Panc1 (cell line): Measurements from ENCODE around the gene EPHA7. TPM values are rescaled to one million over a fixed set of nuclear protein-coding genes. Genes with fewer than 3 reads are reported as not detected.

Experiments
- ATAC-seq: fragments of 200-7000 bp; cut with Tn5 transposase; 2 replicates; pipeline ENCODE4 v1.9.1; 2020; ENCODE audit warnings: mild to moderate bottlenecking, moderate library complexity
- BruUV-seq: library from RNA; stranded (reverse); fragments of 400-500 nt; replicated peaks from 2 replicates; lab custom pipeline; 2021; lab: Mats Ljungman, UMichigan
- CTCF ChIA-PET: fragments of 300-600 bp; sonication (Branson Sonifier 250); formaldehyde crosslinking; loops from one replicate; lab custom pipeline; 2022; ENCODE audit warnings: antibody characterized with exemption; lab: Charles Lee
- POLR2A ChIA-PET: fragments of 300-600 bp; sonication (Branson Sonifier 250); formaldehyde crosslinking; loops from one replicate; lab custom pipeline; 2022; ENCODE audit warnings: antibody characterized with exemption; lab: Charles Lee
- DNase-seq: peaks from one replicate; pipeline ENCODE4 v3.0.0-alpha.2; 2010; ENCODE audit warnings: low read depth, low spot score
- H3K27ac ChIP-seq: 2 replicates; pipeline ENCODE4 v1.5.1; 2011; ENCODE audit warnings: mild to moderate bottlenecking, low read length, inconsistent platforms
- H3K27me3 ChIP-seq: fragments of 200-500 bp; sonication (Bioruptor generic); 2 replicates; pipeline ENCODE4 v1.6.0; 2014; ENCODE audit warnings: low read length, inconsistent platforms; ENCODE audit not compliant: control insufficient read depth, insufficient read depth
- H3K36me3 ChIP-seq: fragments of 200-500 bp; sonication (Bioruptor generic); 2 replicates; pipeline ENCODE4 v1.5.1; 2014; ENCODE audit warnings: inconsistent platforms, mild to moderate bottlenecking, low read length, moderate library complexity; ENCODE audit not compliant: control insufficient read depth, insufficient read depth
- H3K4me1 ChIP-seq: 2 replicates; pipeline ENCODE4 v1.5.1; 2011; ENCODE audit warnings: inconsistent platforms, mild to moderate bottlenecking, low read length, moderate library complexity; ENCODE audit not compliant: control insufficient read depth, insufficient read depth
- H3K4me3 ChIP-seq, 2 experiments: 2 replicates each; pipeline ENCODE4 v1.5.1; 2011 to 2012; ENCODE audit warnings: low read depth in 2 of 2, low read length in 2 of 2, mild to moderate bottlenecking in 2 of 2, inconsistent platforms in 1 of 2, moderate library complexity in 1 of 2
- H3K9me3 ChIP-seq: fragments of 200-500 bp; sonication (Bioruptor generic); 2 replicates; pipeline ENCODE4 v1.5.1; 2014; ENCODE audit warnings: low read depth, mild to moderate bottlenecking, inconsistent platforms, low read length, moderate library complexity; ENCODE audit not compliant: control insufficient read depth, insufficient read depth
- POLR2AphosphoS5 ChIP-seq: IDR thresholded peaks from 2 replicates; pipeline ENCODE4 v1.6.1; 2012; ENCODE audit warnings: mild to moderate bottlenecking, low read depth, low read length, moderate library complexity
- SIN3A ChIP-seq: IDR thresholded peaks from 2 replicates; pipeline ENCODE4 v1.6.1; 2012; ENCODE audit warnings: low read depth, mild to moderate bottlenecking, low read length, moderate library complexity, borderline replicate concordance; ENCODE audit not compliant: insufficient read depth
- TCF7L2 ChIP-seq: IDR thresholded peaks from 2 replicates; pipeline ENCODE4 v1.6.1; 2011; ENCODE audit warnings: mild to moderate bottlenecking, low read depth, low read length, inconsistent platforms
- in situ Hi-C: cut with HindIII; loops from 2 replicates; pipeline ENCODE4 v1.10.0; 2016; ENCODE audit warnings: low sequenced_read_pairs, low pct_unique_long_range_greater_than_20kb
- intact Hi-C: fragments of 100-400 bp; cut with micrococcal nuclease; formaldehyde crosslinking; loops from one replicate; pipeline ENCODE4 v1.10.0; 2022; ENCODE audit not compliant: unreplicated experiment
- total RNA-seq: library from RNA; stranded (reverse); gene quantifications from one replicate; pipeline ENCODE4 v1.2.1, GENCODE V29; 2021; ENCODE audit not compliant: unreplicated experiment
- TF ChIP-seq, protein P1 (sequence below), 2 experiments: IDR thresholded peaks; 2 replicates each; pipeline ENCODE4 v1.6.1; 2011 to 2012; ENCODE audit warnings: low read depth in 2 of 2, control low read depth in 1 of 2, low read length in 1 of 2, mild to moderate bottlenecking in 1 of 2, moderate library complexity in 1 of 2; ENCODE audit not compliant: insufficient read depth in 1 of 2
- TF ChIP-seq, protein P2 (sequence below): fragments of 450-650 bp; IDR thresholded peaks from 2 replicates; pipeline ENCODE4 v1.5.1; 2017; ENCODE audit warnings: mild to moderate bottlenecking

EPHA7 gene
- total RNA-seq, 1 experiment from 2014 or later: 8.6 TPM

DNA sequence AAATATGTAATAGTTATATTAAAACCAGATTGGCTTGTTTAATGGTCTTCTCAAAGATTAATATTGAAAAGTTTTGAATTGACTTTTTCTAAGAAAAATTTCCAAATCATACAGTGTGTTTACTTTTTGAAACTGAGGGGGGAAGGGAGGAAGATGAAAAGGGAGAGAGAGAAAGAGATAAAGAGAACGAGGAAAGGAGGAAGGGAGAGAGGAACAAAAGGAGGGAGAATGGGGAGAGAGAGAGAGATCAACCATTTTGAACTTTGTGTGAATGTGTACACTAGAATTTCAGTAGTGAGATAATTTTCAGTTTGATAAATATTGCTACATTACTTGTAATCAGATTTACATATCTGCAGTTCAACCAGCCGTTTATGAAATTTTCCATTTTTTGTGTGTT, 124.5 kb downstream of the EPHA7 start:
- no peak overlapping the region for H3K27ac ChIP-seq
- in situ Hi-C loops: no loop called here
- no peaks in the 10 kb centered on the region for H3K36me3 ChIP-seq
- no peaks in the 10 kb centered on the region for H3K9me3 ChIP-seq
- H3K27me3 ChIP-seq: no peaks in the 10 kb centered on the region
- H3K4me1 ChIP-seq: no peaks in the 10 kb centered on the region
- ATAC-seq (no peak), DNase-seq (no peak)
- H3K4me3 ChIP-seq: no peak overlapping the region
- ChIA-PET POLR2A (no interaction called here), CTCF (no interaction called here)
- intact Hi-C loops: no loop called here
- no TSS peak for BruUV-seq
- TF ChIP-seq POLR2AphosphoS5 (no peak), TCF7L2 (no peak), SIN3A (no peak)
- TF ChIP-seq, protein P1, sequence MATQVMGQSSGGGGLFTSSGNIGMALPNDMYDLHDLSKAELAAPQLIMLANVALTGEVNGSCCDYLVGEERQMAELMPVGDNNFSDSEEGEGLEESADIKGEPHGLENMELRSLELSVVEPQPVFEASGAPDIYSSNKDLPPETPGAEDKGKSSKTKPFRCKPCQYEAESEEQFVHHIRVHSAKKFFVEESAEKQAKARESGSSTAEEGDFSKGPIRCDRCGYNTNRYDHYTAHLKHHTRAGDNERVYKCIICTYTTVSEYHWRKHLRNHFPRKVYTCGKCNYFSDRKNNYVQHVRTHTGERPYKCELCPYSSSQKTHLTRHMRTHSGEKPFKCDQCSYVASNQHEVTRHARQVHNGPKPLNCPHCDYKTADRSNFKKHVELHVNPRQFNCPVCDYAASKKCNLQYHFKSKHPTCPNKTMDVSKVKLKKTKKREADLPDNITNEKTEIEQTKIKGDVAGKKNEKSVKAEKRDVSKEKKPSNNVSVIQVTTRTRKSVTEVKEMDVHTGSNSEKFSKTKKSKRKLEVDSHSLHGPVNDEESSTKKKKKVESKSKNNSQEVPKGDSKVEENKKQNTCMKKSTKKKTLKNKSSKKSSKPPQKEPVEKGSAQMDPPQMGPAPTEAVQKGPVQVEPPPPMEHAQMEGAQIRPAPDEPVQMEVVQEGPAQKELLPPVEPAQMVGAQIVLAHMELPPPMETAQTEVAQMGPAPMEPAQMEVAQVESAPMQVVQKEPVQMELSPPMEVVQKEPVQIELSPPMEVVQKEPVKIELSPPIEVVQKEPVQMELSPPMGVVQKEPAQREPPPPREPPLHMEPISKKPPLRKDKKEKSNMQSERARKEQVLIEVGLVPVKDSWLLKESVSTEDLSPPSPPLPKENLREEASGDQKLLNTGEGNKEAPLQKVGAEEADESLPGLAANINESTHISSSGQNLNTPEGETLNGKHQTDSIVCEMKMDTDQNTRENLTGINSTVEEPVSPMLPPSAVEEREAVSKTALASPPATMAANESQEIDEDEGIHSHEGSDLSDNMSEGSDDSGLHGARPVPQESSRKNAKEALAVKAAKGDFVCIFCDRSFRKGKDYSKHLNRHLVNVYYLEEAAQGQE (IDR thresholded peaks at IDR 0.05; ENCODE audit: insufficient read depth in 1 of 2, low read depth in 2 of 2, low read length in 1 of 2): no peak
- TF ChIP-seq, protein P2, sequence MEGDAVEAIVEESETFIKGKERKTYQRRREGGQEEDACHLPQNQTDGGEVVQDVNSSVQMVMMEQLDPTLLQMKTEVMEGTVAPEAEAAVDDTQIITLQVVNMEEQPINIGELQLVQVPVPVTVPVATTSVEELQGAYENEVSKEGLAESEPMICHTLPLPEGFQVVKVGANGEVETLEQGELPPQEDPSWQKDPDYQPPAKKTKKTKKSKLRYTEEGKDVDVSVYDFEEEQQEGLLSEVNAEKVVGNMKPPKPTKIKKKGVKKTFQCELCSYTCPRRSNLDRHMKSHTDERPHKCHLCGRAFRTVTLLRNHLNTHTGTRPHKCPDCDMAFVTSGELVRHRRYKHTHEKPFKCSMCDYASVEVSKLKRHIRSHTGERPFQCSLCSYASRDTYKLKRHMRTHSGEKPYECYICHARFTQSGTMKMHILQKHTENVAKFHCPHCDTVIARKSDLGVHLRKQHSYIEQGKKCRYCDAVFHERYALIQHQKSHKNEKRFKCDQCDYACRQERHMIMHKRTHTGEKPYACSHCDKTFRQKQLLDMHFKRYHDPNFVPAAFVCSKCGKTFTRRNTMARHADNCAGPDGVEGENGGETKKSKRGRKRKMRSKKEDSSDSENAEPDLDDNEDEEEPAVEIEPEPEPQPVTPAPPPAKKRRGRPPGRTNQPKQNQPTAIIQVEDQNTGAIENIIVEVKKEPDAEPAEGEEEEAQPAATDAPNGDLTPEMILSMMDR: no peak

DNA sequence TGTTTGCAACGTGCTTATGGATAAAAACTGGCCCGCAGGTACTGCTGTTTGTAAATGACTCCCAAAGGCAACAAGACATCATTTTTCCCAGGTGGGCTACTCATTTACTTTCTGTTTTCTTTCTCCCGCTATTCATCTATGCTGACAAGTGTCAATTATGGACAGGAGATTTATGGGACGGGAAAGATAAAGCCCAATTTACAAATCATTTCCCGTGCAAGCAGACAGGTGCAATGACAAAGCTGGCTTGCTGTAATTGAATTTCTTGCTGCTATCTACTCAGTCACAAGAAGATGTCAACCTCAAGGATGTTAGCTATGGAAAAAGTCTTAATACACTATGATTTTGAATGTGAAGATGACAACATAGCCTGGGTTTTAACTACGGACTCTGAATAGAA, 125.5 kb downstream of the EPHA7 start:
- BruUV-seq: no TSS peak
- ChIA-PET CTCF (no interaction called here), POLR2A (no interaction called here)
- in situ Hi-C loops (no loop called here), intact Hi-C loops (no loop called here)
- H3K4me1 ChIP-seq: no peaks in the 10 kb centered on the region
- H3K27me3 ChIP-seq: no peaks in the 10 kb centered on the region
- H3K36me3 ChIP-seq: no peaks in the 10 kb centered on the region
- no peak overlapping the region for H3K4me3 ChIP-seq
- ATAC-seq: no peak
- no peaks in the 10 kb centered on the region for H3K9me3 ChIP-seq
- no peak for DNase-seq
- TF ChIP-seq TCF7L2 (no peak), SIN3A (no peak), POLR2AphosphoS5 (no peak)
- TF ChIP-seq, protein P2: no peak
- TF ChIP-seq, protein P1 (IDR thresholded peaks at IDR 0.05; ENCODE audit: insufficient read depth in 1 of 2, low read depth in 2 of 2, low read length in 1 of 2): no peak
- no peak overlapping the region for H3K27ac ChIP-seq
